Activated T-cell treated with anti-CD3 and anti-CD28 coated beads for 24 hours (primary cell): ENCODE data around the gene RBM47.
"Not testable (repeated sequence)": the region's sequence is repeated elsewhere in the genome, so short reads cannot be mapped to it uniquely, and the experiment has no call there.

Experiments used
- DNase-seq: peaks from one replicate; pipeline ENCODE4 v3.0.0-alpha.2; 2020; ENCODE audit warnings: low read depth

The RBM47 gene

GRCh38 chr4:40405193-40405592 lies 224.5 kb downstream of the RBM47 start:
- no peak for DNase-seq

GRCh38 chr4:40403081-40403480 lies 226.6 kb downstream of the RBM47 start:
- no peak for DNase-seq

- no peak for DNase-seq
Observed at GRCh38 chr4:40402556-40402955, 227.1 kb downstream of the RBM47 start.

GRCh38 chr4:40401631-40402030 lies 228.0 kb downstream of the RBM47 start:
- DNase-seq = no peak

- no peak for DNase-seq
Observed at GRCh38 chr4:40401096-40401495, 228.6 kb downstream of the RBM47 start.

- no peak for DNase-seq
Observed at GRCh38 chr4:40399578-40399977, 230.1 kb downstream of the RBM47 start.

- DNase-seq = no peak
Observed at GRCh38 chr4:40395908-40396793, 233.5 kb downstream of the RBM47 start.

- no peak for DNase-seq
Observed at GRCh38 chr4:40395166-40395900, 234.3 kb downstream of the RBM47 start.

- DNase-seq = no peak
Observed at GRCh38 chr4:40394236-40394635, 235.4 kb downstream of the RBM47 start.

GRCh38 chr4:40392241-40392640 lies 237.4 kb downstream of the RBM47 start:
- DNase-seq = not testable (repeated sequence)

GRCh38 chr4:40389986-40390385 lies 239.7 kb downstream of the RBM47 start:
- no peak for DNase-seq

- DNase-seq = no peak
Observed at GRCh38 chr4:40388239-40388638, 241.4 kb downstream of the RBM47 start.

- no peak for DNase-seq
Observed at GRCh38 chr4:40380647-40381046, 249.0 kb downstream of the RBM47 start.

GRCh38 chr4:40379248-40379647 lies 250.4 kb downstream of the RBM47 start:
- DNase-seq = no peak

GRCh38 chr4:40378619-40379018 lies 251.0 kb downstream of the RBM47 start:
- no peak for DNase-seq

GRCh38 chr4:40377512-40378365 lies 251.9 kb downstream of the RBM47 start:
- DNase-seq = no peak

GRCh38 chr4:40375620-40376019 lies 254.0 kb downstream of the RBM47 start:
- no peak for DNase-seq

GRCh38 chr4:40375095-40375494 lies 254.6 kb downstream of the RBM47 start:
- DNase-seq = no peak

GRCh38 chr4:40373636-40374035 lies 256.0 kb downstream of the RBM47 start:
- no peak for DNase-seq
